GM19467 (cell line): ENCODE data around the gene UMOD.

Source experiments
- ATAC-seq: cut with Tn5 transposase; IDR thresholded peaks from one replicate; pipeline ENCODE4 v1.9.1; 2021; ENCODE audit warnings: mild to moderate bottlenecking, moderate library complexity; ENCODE audit not compliant: unreplicated experiment

The UMOD gene

GRCh38 chr16:20364051-20364450, 11.5 kb upstream of the UMOD start:
- no peak for ATAC-seq

- no peak for ATAC-seq
These were observed 10.7 kb upstream of the UMOD start for GRCh38 chr16:20363191-20363590.

DNA sequence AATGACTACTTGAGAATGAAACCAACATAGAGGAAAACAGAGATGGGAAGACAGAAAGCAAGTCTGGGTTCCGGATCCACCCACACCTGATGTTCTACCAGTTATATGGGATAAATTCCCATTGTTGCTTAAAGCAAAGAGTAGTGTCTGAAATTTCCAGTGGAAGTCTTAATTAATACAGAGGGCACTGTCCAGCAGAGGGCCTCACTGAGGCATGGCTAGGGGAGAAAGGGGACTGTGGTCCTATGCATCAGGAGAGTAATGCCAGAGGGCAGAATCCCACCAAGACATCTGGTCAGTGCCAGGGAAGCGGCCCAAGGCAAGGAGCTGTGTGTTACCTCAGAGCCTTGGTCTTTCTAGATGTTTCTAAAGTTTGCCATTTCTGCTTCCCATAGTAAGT, 7.5 kb upstream of the UMOD start:
- no peak for ATAC-seq

- ATAC-seq = no peak
These were observed 2.7 kb upstream of the UMOD start for GRCh38 chr16:20355114-20355782.

DNA sequence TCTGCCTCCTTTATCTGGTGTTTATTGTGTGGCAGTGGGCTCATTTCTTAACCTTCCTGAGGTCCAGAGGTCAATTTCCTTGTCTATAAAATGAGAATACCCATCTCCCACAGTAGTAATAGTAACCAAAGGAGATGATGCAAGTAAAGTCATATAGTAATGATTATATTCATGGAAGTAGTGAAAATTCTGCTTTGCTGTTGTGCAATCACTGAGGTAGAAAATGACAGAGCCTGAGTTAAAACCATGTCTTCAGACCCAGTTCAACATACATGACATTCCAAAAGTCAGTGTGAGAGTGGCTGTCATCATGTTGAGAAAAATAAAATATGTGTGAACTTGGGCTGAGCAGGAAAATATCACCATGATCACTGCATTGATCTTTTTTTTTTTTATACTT, 864 bp upstream of the UMOD start:
- no peak for ATAC-seq

GRCh38 chr16:20349615-20350014, 2.9 kb downstream of the UMOD start:
- no peak for ATAC-seq

GRCh38 chr16:20348365-20349185, 3.9 kb downstream of the UMOD start:
- no peak for ATAC-seq

GRCh38 chr16:20347666-20348364, 4.7 kb downstream of the UMOD start:
- no peak for ATAC-seq

- ATAC-seq = no peak
These were observed 7.9 kb downstream of the UMOD start for GRCh38 chr16:20344611-20345010.

GRCh38 chr16:20339744-20340143, 12.8 kb downstream of the UMOD start:
- ATAC-seq = no peak

GRCh38 chr16:20336955-20337354, 15.6 kb downstream of the UMOD start:
- no peak for ATAC-seq

DNA sequence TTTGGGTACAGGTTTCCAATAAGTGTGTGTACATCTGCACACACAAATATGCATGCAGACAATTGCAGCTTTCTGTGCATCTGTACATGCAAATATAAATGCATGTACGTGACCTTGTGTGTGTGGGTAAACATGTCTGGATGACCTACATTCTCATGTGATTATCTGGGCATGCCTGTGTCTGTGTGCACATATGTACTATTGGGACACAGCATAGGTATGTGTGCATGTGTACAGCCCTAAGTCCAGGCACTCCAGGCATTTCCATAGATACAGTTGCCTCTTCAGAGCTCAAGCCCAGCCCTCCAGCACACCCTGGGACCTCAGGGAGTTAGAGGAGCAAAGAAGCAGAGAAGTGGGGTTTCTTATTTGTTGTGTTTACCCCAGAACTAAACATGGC, 18.1 kb downstream of the UMOD start:
- no peak for ATAC-seq

DNA sequence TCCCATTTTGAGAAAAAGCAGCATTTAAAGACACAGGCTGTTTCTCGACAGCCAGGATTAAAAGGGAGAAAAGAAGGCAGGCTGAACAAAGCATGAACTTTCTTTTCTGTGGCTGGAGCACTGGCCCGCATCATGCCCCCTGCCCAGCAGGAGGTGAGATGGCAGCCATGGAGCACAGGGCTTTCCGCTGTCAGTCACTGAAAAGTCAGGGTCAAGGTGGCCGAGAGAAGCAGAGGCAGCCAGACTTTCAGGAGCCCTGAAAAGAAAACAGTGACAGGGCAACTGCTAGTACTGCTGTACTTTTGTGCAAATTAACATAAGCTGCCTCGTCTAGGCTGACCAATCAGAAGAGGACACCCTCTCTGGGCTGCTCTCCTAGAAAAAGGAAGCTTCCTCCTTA, 19.4 kb downstream of the UMOD start:
- no peak for ATAC-seq

GRCh38 chr16:20332411-20332810, 20.1 kb downstream of the UMOD start:
- ATAC-seq = no peak

GRCh38 chr16:20331635-20332034, 20.9 kb downstream of the UMOD start:
- ATAC-seq = no peak

- ATAC-seq = no peak
These were observed 22.9 kb downstream of the UMOD start for GRCh38 chr16:20329392-20330138.

DNA sequence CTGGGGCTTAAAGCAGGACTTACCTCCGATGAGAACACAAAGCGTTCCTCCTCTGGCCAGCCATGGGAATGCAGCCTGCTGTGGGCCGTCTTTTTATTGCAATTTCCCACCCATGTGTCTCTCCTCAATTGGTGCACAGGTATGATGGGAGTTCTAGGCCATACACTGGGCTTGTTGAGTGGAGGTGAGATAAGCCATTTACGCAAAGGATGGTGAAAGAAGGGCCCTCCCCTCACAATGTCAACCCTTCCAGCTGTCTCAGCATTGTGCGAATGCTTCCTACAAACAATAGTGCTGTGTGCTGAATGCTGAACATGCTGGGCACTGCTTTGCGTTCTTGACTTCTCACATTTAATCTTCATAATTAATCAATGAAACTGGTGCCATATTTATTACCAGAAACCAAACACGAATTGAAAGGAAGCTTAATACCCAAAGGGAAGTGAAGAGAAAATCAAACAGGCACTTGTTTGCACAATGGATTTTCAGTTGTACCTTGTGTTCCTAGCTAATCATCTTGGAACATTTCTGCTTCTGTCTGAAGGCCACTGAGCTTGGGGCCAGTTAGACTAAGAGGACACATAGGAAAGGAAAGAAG, 25.0 kb downstream of the UMOD start, which contains the start of gene GP2:
GP2 (minus strand) TSS at position 70 of the 598 bp plus-strand sequence. CDS start 1,082 bp downstream, outside the sequence.
- no peak for ATAC-seq

DNA sequence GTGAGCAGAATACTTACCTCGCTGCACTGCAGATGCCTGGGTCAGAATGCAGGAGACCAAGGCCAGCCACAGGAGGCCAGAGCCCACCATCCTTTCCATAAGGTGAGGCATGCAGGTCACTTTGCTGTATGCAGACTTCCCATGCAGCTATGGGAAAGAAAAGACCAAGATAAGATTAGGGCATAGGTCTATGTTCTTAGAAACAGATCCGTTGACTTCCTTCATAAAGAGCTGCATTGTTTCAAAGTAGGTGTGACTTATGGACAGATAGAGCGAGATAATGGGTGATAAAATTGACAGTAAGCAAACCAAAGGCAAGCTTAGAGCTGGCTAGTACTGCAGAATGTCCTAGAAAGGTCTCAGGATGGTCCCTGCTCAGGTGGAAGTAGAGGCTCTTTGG, 26.2 kb downstream of the UMOD start:
- ATAC-seq = no peak

- ATAC-seq = no peak
These were observed 27.5 kb downstream of the UMOD start for GRCh38 chr16:20325005-20325404.

- ATAC-seq = no peak
These were observed 28.9 kb downstream of the UMOD start for GRCh38 chr16:20323591-20324117.
